NOMO-1 (cell line): Measurements from ENCODE around the gene EIF4E3.

Experiments
- DNase-seq, 2 experiments: peaks; one replicate each; lab custom pipeline; 2025; ENCODE audit not compliant: unreplicated experiment in 2 of 2; lab: John Stamatoyannopoulos, UW

EIF4E3 gene

GRCh38 chr3:71652781-71653413, 72.3 kb downstream of the EIF4E3 start:
- peak; percentile 40 to 67 for DNase-seq

GRCh38 chr3:71651625-71652024, 73.6 kb downstream of the EIF4E3 start:
- no peak for DNase-seq

GRCh38 chr3:71650372-71650771, 74.8 kb downstream of the EIF4E3 start:
- DNase-seq = no peak

GRCh38 chr3:71649757-71650156, 75.4 kb downstream of the EIF4E3 start:
- no peak for DNase-seq

GRCh38 chr3:71647751-71648150, 77.5 kb downstream of the EIF4E3 start:
- DNase-seq = no peak

- DNase-seq = no peak
These were observed 78.2 kb downstream of the EIF4E3 start for GRCh38 chr3:71646971-71647370.

GRCh38 chr3:71645140-71645539, 80.1 kb downstream of the EIF4E3 start:
- no peak for DNase-seq

GRCh38 chr3:71641674-71642073, 83.5 kb downstream of the EIF4E3 start:
- no peak for DNase-seq

- DNase-seq = peak; percentile 55 to 70
These were observed 84.7 kb downstream of the EIF4E3 start for GRCh38 chr3:71640331-71640983.

- no peak for DNase-seq
These were observed 88.7 kb downstream of the EIF4E3 start for GRCh38 chr3:71636482-71636881.

- DNase-seq = no peak
These were observed 89.2 kb downstream of the EIF4E3 start for GRCh38 chr3:71636001-71636400.

GRCh38 chr3:71634671-71635070, 90.5 kb downstream of the EIF4E3 start:
- no peak for DNase-seq

- peak; percentile 57 to 72 for DNase-seq
These were observed 95.5 kb downstream of the EIF4E3 start for GRCh38 chr3:71629711-71630110.

- DNase-seq = no peak
These were observed 95.9 kb downstream of the EIF4E3 start for GRCh38 chr3:71629289-71629688.

GRCh38 chr3:71628522-71628921, 96.7 kb downstream of the EIF4E3 start:
- no peak for DNase-seq

GRCh38 chr3:71625676-71626075, 99.5 kb downstream of the EIF4E3 start:
- DNase-seq = no peak
